Measurements from ENCODE around the gene MRPL43.

MRPL43 gene

GRCh38 chr10:101001659-101002035 is 14.3 kb upstream of the MRPL43 start:
- TF ChIP-seq REST (IDR thresholded peaks at IDR 0.05; ENCODE audit: insufficient read depth in 1 of 2, low read depth in 2 of 2, low read length in 2 of 2) (no peak), SIN3A (IDR thresholded peaks at IDR 0.05; ENCODE audit: borderline replicate concordance, insufficient read depth, low read length) (no peak)

- TF ChIP-seq POLR2AphosphoS5 (IDR thresholded peaks at IDR 0.05; ENCODE audit: low read depth, low read length) = peak; percentile 47; the same call in 1 of the 2 replicates
- TF ChIP-seq TAF1 (IDR thresholded peaks at IDR 0.05; ENCODE audit: borderline replicate concordance, insufficient read depth, low read length) = peak; percentile 61; the same call in 1 of the 2 replicates
- TF ChIP-seq REST (IDR thresholded peaks at IDR 0.05; ENCODE audit: insufficient read depth in 1 of 2, low read depth in 2 of 2, low read length in 2 of 2) = no peak
- TF ChIP-seq SIN3A (IDR thresholded peaks at IDR 0.05; ENCODE audit: borderline replicate concordance, insufficient read depth, low read length) = peak; percentile 67; the same call in 1 of the 2 replicates
- no peak for TF ChIP-seq FOXP2 (optimal IDR thresholded peaks at IDR 0.05; ENCODE audit: borderline replicate concordance, extremely low read depth, extremely low read length, insufficient read depth)
Measured at GRCh38 chr10:101000915-101001658, 13.8 kb upstream of the MRPL43 start.

GRCh38 chr10:101000127-101000914 is 13.0 kb upstream of the MRPL43 start:
- TF ChIP-seq SIN3A (IDR thresholded peaks at IDR 0.05; ENCODE audit: borderline replicate concordance, insufficient read depth, low read length) (0 out of 2 replicates have a peak, but pooled peaks have one; percentile 30), POLR2AphosphoS5 (IDR thresholded peaks at IDR 0.05; ENCODE audit: low read depth, low read length) (no peak), TAF1 (IDR thresholded peaks at IDR 0.05; ENCODE audit: borderline replicate concordance, insufficient read depth, low read length) (no peak)

- TF ChIP-seq REST (IDR thresholded peaks at IDR 0.05; ENCODE audit: insufficient read depth in 1 of 2, low read depth in 2 of 2, low read length in 2 of 2) = no peak
- TF ChIP-seq POLR2AphosphoS5 (IDR thresholded peaks at IDR 0.05; ENCODE audit: low read depth, low read length) = no peak
- no peak; the same call in 1 of the 2 replicates for TF ChIP-seq SIN3A (IDR thresholded peaks at IDR 0.05; ENCODE audit: borderline replicate concordance, insufficient read depth, low read length)
- TF ChIP-seq TAF1 (IDR thresholded peaks at IDR 0.05; ENCODE audit: borderline replicate concordance, insufficient read depth, low read length) = no peak
- no peak for TF ChIP-seq FOXP2 (optimal IDR thresholded peaks at IDR 0.05; ENCODE audit: borderline replicate concordance, extremely low read depth, extremely low read length, insufficient read depth)
Measured at GRCh38 chr10:100999742-101000126, 12.4 kb upstream of the MRPL43 start, which contains the start of gene LZTS2. TSS of gene LZTS2 (plus strand) at chr10:100999808. CDS start at chr10:101002539, 2,731 bp downstream.

GRCh38 chr10:100998991-100999741 is 11.9 kb upstream of the MRPL43 start:
- TF ChIP-seq POLR2AphosphoS5 (IDR thresholded peaks at IDR 0.05; ENCODE audit: low read depth, low read length) = peak; percentile 55
- TF ChIP-seq SIN3A (IDR thresholded peaks at IDR 0.05; ENCODE audit: borderline replicate concordance, insufficient read depth, low read length) = peak; percentile 25; the same call in 1 of the 2 replicates
- no peak for TF ChIP-seq REST (IDR thresholded peaks at IDR 0.05; ENCODE audit: insufficient read depth in 1 of 2, low read depth in 2 of 2, low read length in 2 of 2)
- peak; percentile 71; the same call in 1 of the 2 replicates for TF ChIP-seq TAF1 (IDR thresholded peaks at IDR 0.05; ENCODE audit: borderline replicate concordance, insufficient read depth, low read length)
